Chondrocyte (in vitro differentiated cells): ENCODE data around the gene KTN1. TPM values are rescaled to one million over a fixed set of nuclear protein-coding genes. Genes with fewer than 3 reads are reported as not detected.

ENCODE experiments used
- DNase-seq: peaks from one replicate; pipeline ENCODE4 v3.0.0; 2021; ENCODE audit warnings: mixed read lengths, low spot score
- H3K27ac Mint-ChIP-seq: one replicate; pipeline ENCODE4 v1.8.0; 2021; ENCODE audit warnings: mild to moderate bottlenecking, moderate library complexity, mixed read lengths; ENCODE audit not compliant: unreplicated experiment
- H3K27me3 Mint-ChIP-seq: 2 replicates; pipeline ENCODE4 v1.8.0; 2021; ENCODE audit warnings: low read depth, mixed read lengths
- H3K36me3 Mint-ChIP-seq: 2 replicates; pipeline ENCODE4 v1.8.0; 2021; ENCODE audit warnings: low read depth, mixed read lengths
- H3K4me1 Mint-ChIP-seq: 2 replicates; pipeline ENCODE4 v1.8.0; 2021; ENCODE audit warnings: low read depth, mild to moderate bottlenecking, mixed read lengths
- H3K4me3 Mint-ChIP-seq: one replicate; pipeline ENCODE4 v1.8.0; 2021; ENCODE audit warnings: mild to moderate bottlenecking, moderate library complexity, mixed read lengths; ENCODE audit not compliant: unreplicated experiment
- H3K9me3 Mint-ChIP-seq: 2 replicates; pipeline ENCODE4 v1.8.0; 2021; ENCODE audit warnings: low read depth, mixed read lengths
- total RNA-seq: library from RNA; stranded (reverse); gene quantifications from 3 replicates; pipeline ENCODE4 v1.2.1, GENCODE V29; 2021
- TF ChIP-seq, protein P1 (sequence below): fragments of 200-600 bp; sonication (generic); IDR thresholded peaks from 2 replicates; pipeline ENCODE4 v1.5.0; 2021; ENCODE audit warnings: antibody characterized with exemption, mild to moderate bottlenecking, moderate library complexity

Gene KTN1
- total RNA-seq, 1 donor from 2014 or later: 137 TPM

DNA sequence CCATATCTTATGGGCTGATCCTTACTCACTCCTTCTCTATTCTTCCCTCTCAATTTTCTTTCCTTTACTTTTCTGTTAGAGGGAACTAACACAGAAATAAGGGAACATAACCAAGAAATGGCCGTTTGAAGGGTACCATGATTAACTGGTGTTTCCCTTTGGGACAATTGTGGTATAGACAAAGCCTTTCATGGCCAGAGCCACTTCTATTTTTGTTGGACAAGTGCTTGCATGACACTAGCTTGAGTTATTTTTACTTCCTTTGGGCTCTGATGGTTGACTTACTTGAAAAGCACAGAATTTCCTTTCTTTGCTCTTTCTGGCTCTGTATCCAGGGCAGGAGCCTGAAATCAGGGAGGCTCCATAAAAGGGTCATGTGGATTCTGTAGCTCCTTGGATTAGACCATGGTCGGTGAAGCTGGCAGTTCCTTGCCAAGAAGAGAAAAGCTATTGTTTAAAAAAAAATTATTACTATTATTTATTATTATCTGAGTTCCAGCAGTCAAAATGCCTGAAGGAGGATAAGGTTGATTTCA, 130.6 kb downstream of the KTN1 start:
- no peak overlapping the region for H3K27ac Mint-ChIP-seq
- no peaks in the 10 kb centered on the region for H3K27me3 Mint-ChIP-seq
- DNase-seq: no peak
- TF ChIP-seq, protein P1, sequence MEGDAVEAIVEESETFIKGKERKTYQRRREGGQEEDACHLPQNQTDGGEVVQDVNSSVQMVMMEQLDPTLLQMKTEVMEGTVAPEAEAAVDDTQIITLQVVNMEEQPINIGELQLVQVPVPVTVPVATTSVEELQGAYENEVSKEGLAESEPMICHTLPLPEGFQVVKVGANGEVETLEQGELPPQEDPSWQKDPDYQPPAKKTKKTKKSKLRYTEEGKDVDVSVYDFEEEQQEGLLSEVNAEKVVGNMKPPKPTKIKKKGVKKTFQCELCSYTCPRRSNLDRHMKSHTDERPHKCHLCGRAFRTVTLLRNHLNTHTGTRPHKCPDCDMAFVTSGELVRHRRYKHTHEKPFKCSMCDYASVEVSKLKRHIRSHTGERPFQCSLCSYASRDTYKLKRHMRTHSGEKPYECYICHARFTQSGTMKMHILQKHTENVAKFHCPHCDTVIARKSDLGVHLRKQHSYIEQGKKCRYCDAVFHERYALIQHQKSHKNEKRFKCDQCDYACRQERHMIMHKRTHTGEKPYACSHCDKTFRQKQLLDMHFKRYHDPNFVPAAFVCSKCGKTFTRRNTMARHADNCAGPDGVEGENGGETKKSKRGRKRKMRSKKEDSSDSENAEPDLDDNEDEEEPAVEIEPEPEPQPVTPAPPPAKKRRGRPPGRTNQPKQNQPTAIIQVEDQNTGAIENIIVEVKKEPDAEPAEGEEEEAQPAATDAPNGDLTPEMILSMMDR: no peak
- H3K36me3 Mint-ChIP-seq: peaks cover 1% of the 10 kb centered on the region
- peaks cover 6% of the 10 kb centered on the region for H3K4me1 Mint-ChIP-seq
- H3K9me3 Mint-ChIP-seq: no peaks in the 10 kb centered on the region
- H3K4me3 Mint-ChIP-seq: no peak overlapping the region

DNA sequence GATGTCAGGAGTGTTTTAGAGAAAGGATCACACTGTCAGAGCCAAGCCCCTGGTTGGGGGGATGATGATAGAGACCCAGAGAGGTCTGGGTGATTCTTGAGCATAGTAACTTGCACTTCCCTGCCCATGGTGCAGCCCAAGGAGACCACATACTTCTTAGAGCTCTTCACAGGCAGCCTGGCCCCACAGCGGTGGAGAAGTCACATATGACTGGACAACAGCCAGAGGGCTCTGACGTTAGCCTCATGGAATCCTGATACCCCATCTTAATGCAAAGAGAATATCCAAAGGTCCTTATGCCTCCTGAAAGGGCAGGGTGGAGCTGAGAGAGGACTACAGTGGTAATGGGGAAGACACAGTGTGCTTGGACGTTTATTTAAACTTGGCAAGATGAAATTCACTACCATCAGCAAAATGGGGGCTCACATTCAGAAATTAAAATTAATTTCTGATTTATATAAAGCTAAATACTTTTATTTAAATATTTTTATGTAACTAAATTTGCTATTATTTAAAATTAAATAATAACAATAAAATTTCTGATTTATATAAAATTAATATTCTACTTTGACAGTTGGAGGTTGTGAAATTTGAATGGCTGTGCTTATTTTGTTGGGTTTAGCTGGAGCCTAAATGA, 131.3 kb downstream of the KTN1 start:
- TF ChIP-seq, protein P1: no peak
- no peak for DNase-seq
- Mint-ChIP-seq H3K4me3 (no peak overlapping the region), H3K9me3 (no peaks in the 10 kb centered on the region), H3K36me3 (peaks cover 1% of the 10 kb centered on the region), H3K27me3 (no peaks in the 10 kb centered on the region), H3K4me1 (peaks cover 13% of the 10 kb centered on the region), H3K27ac (no peak overlapping the region)

DNA sequence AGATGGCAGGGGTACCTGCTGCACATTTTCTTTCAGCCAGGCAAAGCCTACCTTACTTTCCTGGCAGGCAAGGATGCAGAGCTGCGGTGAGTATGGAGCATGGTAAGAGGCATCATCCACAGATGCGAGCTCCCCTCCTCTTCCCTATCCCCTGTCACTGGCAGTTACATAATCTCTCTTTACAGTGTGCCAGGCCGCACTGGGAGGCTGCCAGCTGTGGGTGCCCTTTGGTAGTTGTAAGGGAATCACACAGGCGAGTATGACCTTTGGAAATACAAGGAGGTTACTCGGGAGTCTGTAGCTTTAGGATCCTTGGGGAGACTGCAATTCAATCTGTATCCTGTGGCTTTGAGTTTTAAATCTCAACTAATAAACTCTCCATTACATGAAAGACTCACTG, 132.5 kb downstream of the KTN1 start:
- DNase-seq: no peak
- H3K27ac Mint-ChIP-seq: no peak overlapping the region
- no peak overlapping the region for H3K4me3 Mint-ChIP-seq
- TF ChIP-seq, protein P1: no peak
- H3K4me1 Mint-ChIP-seq: peaks cover 17% of the 10 kb centered on the region
- H3K27me3 Mint-ChIP-seq: no peaks in the 10 kb centered on the region
- peaks cover 1% of the 10 kb centered on the region for H3K36me3 Mint-ChIP-seq
- H3K9me3 Mint-ChIP-seq: no peaks in the 10 kb centered on the region

DNA sequence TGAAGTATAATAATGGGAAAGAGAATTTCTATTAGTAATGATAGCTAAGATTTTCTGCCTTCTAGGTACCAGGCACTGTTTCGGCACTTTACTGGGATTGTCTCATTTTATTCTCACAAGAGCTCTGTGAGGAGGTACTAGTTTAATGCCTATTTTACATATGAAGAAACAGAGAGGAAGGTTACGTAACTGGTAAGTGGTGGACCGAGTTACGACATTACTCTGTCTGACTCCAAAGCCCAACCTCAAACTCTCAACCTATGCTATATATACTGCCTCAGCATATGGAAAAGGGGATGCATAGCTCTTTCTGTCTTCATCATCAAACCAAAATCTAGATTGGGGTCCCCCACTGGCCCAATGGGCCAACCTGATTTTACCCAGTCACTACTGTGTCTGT, 133.5 kb downstream of the KTN1 start:
- Mint-ChIP-seq H3K36me3 (peaks cover 1% of the 10 kb centered on the region), H3K4me1 (peaks cover 17% of the 10 kb centered on the region), H3K9me3 (no peaks in the 10 kb centered on the region), H3K27me3 (no peaks in the 10 kb centered on the region), H3K27ac (no peak overlapping the region), H3K4me3 (no peak overlapping the region)
- TF ChIP-seq, protein P1: no peak
- no peak for DNase-seq

DNA sequence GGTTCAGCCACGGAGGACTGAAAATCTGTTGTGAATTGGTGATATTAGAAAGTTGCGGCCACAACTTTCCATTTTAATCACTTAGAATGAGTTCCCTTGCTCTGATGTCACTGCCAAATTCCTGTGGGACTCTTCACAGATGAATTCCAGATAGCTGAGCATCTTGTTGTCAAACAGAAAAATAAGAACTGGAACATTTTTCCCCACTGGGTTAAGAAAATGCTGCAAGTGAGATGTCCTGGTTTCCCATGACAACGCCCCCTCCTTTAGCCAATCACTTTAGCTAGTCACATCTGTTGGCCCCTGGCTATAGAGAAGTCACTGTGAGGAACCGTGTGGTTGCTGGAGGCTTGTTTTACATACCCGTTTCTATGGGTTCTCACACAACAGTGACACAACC, 135.9 kb downstream of the KTN1 start:
- Mint-ChIP-seq H3K27me3 (no peaks in the 10 kb centered on the region), H3K4me3 (no peak overlapping the region), H3K9me3 (no peaks in the 10 kb centered on the region), H3K4me1 (peaks cover 13% of the 10 kb centered on the region), H3K27ac (peak overlapping the region; percentile 91), H3K36me3 (peaks cover 1% of the 10 kb centered on the region)
- no peak for DNase-seq
- TF ChIP-seq, protein P1: no peak
